Heart left ventricle (tissue), 16 donors: Measurements from ENCODE around the gene HTR4. TPM values are rescaled to one million over a fixed set of nuclear protein-coding genes. Genes with fewer than 3 reads are reported as not detected.
"Not testable (repeated sequence)": the region's sequence is repeated elsewhere in the genome, so short reads cannot be mapped to it uniquely, and the experiment has no call there.

Experiments used
- ATAC-seq, 4 donors: fragments of 200-7000 bp; cut with Tn5 transposase; one replicate each; pipeline ENCODE4 v1.9.1; 2020 to 2022; ENCODE audit warnings: moderate library complexity in 4 of 4, mild to moderate bottlenecking in 3 of 4, moderate number of reproducible peaks in 1 of 4
- DNase-seq, 5 donors: peaks; one replicate each; pipeline ENCODE4 v3.0.0-alpha.2; 2020
- H3K27ac ChIP-seq, 12 donors: fragments of 200-600 bp; sonication (generic) in 4 of 12; one replicate each; pipeline versions ENCODE4 v1.5.0 to v1.8.0; 2016 to 2022; ENCODE audit warnings: mild to moderate bottlenecking in 2 of 12
- H3K27me3 ChIP-seq, 9 donors: fragments of 200-600 bp; sonication (generic) in 2 of 9; one replicate each; pipeline versions ENCODE4 v1.5.1 to v1.8.0; 2016 to 2022; ENCODE audit warnings: mild to moderate bottlenecking in 3 of 9
- H3K36me3 ChIP-seq, 9 donors: fragments of 200-600 bp; sonication (generic) in 2 of 9; one replicate each; pipeline versions ENCODE4 v1.5.0 to v1.8.0; 2018 to 2022; ENCODE audit warnings: mild to moderate bottlenecking in 2 of 9
- H3K4me1 ChIP-seq, 12 donors: fragments of 200-600 bp; sonication (generic) in 4 of 12; one replicate each; pipeline versions ENCODE4 v1.5.0 to v1.8.0; 2016 to 2022; ENCODE audit warnings: mild to moderate bottlenecking in 3 of 12
- H3K4me3 ChIP-seq, 12 donors: fragments of 200-600 bp; sonication (generic) in 4 of 12; one replicate each; pipeline versions ENCODE4 v1.5.0 to v1.8.0; 2017 to 2022; ENCODE audit warnings: mild to moderate bottlenecking in 9 of 12, moderate library complexity in 4 of 12
- H3K9me3 ChIP-seq, 12 donors: fragments of 200-600 bp; sonication (generic) in 4 of 12; one replicate each; pipeline versions ENCODE4 v1.5.0 to v1.8.0; 2016 to 2022; ENCODE audit warnings: mild to moderate bottlenecking in 1 of 12
- POLR2A ChIP-seq, 2 donors: fragments of 450-650 bp; IDR thresholded peaks; one replicate each; pipeline ENCODE4 v1.6.1; 2017; ENCODE audit warnings: antibody characterized with exemption in 2 of 2, mild to moderate bottlenecking in 2 of 2, moderate library complexity in 2 of 2
- WGBS, 4 donors: extraction: QIAGEN DNeasy Blood & Tissue Kit in 2 of 4; methylation state at CpG; one replicate each; pipeline versions ENCODE4 v1.1.5 to v1.1.7; 2013 to 2018; 5-methylcytosine and 5-hydroxymethylcytosine counted together
- intact Hi-C, 10 donors: fragments of 100-400 bp; cut with DNase I; formaldehyde crosslinking; loops; one replicate each; pipeline versions ENCODE4 v1.11.1 to v1.14.2; 2022
- polyA plus RNA-seq, 2 donors: library from polyadenylated mRNA; stranded (reverse); fragments of 200-250 nt; gene quantifications; one replicate each; pipeline ENCODE4 v1.2.3, GENCODE V29; 2013
- total RNA-seq, 9 donors: library from RNA; depleted of rRNA in 2 of 9; stranded (reverse); fragments of >200 nt in 2 of 9; fragmentation: NEBNext Ultra II Directional in 3 of 9; extraction: Animal tissue kit (Norgen Biotek cat#: 25700) in 3 of 9; gene quantifications; one replicate each; pipeline versions ENCODE4 v1.1.0 to v1.2.4, GENCODE V29; 2016 to 2023
- TF ChIP-seq, protein P1 (sequence below), 12 donors: fragments of 200-600 bp; sonication (generic) in 4 of 12; IDR thresholded peaks; one replicate each; pipeline versions ENCODE4 v1.5.0 to v1.8.0; 2018 to 2022; ENCODE audit warnings: antibody characterized with exemption in 12 of 12, mild to moderate bottlenecking in 5 of 12
- donor health status: ischemic (EF 13 %, LVEDD 7.1; RV severe dilation, severe dysfunction).
- donor health status: healthy with polysubstance abuse.
- donor health status: DM: no; HTN: yes; CAD: no.
- donor health status: DM: no; HTN: no; CAD: no.
- donor health status: ischemic (EF 25% LVEDD 6.9; RV normal size, moderate dysfunction).
- donor health status: ischemic (EF 25% LVEDD 5.7; RV mildly dilated, moderate dysfunction).
- donor health status: healthy.
- donor health status: DM: yes; HTN: yes; CAD: no.
- donor health status: ischemic (EF 35%, LVEDD 5.7; RV mildly dilated, moderate dysfunction).
- donor health status: nonischemic (EF 11% LVEDD 7.7; RV severe dilation, severe dysfunction).
- donor health status: DM: yes; HTN: yes; CAD: no.
- donor health status: PGD.
- donor health status: ischemic (EF 29% LVEDD 5.4; RV normal size, mild dysfunction).
- donor health status: nonischemic (EF 23%, LVEDD 6.1; RV moderate dilation, normal function).

HTR4 gene
- total and polyA plus RNA-seq, 11 donors: 0.11 to 1.6 (median 0.27) TPM; not detected in 4

DNA sequence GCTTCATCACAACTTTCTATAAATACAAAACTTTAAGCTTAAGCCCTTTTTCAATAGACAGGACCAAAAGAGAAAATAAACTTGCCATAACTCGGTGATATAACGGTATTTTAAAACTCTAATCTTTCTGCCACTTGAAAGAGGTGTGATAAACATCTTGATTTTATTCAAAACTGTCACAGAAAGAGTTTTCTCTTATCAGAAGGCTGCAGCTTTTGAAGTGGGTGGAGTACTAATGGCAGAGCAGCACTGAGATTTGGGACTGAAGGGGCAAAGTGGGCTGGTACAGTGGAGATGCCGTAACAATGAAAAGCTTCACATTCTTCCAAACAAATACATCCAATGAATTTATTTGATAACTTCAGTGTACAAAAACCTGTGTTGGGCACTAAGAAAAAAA lies 178.0 kb downstream of the HTR4 start:
- H3K27me3 ChIP-seq: peaks cover 0 to 3% (median 0%) of the 10 kb centered on the region in 9 donors
- no peak overlapping the region for H3K4me3 ChIP-seq
- no peak for DNase-seq
- peaks cover 0 to 4% (median 0%) of the 10 kb centered on the region in 12 donors for H3K4me1 ChIP-seq
- TF ChIP-seq, protein P1, sequence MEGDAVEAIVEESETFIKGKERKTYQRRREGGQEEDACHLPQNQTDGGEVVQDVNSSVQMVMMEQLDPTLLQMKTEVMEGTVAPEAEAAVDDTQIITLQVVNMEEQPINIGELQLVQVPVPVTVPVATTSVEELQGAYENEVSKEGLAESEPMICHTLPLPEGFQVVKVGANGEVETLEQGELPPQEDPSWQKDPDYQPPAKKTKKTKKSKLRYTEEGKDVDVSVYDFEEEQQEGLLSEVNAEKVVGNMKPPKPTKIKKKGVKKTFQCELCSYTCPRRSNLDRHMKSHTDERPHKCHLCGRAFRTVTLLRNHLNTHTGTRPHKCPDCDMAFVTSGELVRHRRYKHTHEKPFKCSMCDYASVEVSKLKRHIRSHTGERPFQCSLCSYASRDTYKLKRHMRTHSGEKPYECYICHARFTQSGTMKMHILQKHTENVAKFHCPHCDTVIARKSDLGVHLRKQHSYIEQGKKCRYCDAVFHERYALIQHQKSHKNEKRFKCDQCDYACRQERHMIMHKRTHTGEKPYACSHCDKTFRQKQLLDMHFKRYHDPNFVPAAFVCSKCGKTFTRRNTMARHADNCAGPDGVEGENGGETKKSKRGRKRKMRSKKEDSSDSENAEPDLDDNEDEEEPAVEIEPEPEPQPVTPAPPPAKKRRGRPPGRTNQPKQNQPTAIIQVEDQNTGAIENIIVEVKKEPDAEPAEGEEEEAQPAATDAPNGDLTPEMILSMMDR (IDR thresholded peaks at IDR 0.05): no peak
- TF ChIP-seq POLR2A (IDR thresholded peaks at IDR 0.05): no peak
- no peak for ATAC-seq
- no peaks in the 10 kb centered on the region for H3K9me3 ChIP-seq
- 77 to 84% (median 82%) methylated on average over 3 of the region's 3 CpGs for WGBS, 4 donors
- no peaks in the 10 kb centered on the region for H3K36me3 ChIP-seq
- H3K27ac ChIP-seq: no peak overlapping the region
- intact Hi-C loops: no loop called here

DNA sequence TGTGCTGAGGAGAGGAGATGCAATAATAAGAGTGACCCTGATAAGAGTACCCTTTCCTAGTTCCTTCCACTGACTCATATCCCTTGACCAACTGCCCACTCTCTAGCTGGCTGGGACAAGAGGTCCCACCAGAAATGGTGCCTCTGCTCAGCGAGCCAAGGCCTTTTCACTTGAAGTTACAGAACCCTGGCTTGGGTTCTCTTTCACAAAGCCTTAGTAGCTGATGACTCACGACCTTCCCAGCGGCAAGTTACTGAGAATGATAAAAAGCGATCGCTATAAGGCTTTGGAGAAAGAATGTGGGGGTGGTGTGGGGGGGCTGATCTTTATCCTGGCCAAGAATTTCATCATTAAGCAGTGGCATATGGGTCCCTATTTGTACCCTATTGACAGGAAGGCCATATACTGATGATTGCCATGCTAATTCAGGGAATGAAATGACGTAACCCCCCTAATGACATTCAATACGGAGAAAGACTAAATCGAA lies 180.3 kb downstream of the HTR4 start:
- DNase-seq (peak; percentile 67 to 82 (median 68)), ATAC-seq (peak; percentile 81 to 94 (median 88))
- TF ChIP-seq POLR2A (IDR thresholded peaks at IDR 0.05): no peak
- TF ChIP-seq, protein P1 (IDR thresholded peaks at IDR 0.05): no peak
- no peaks in the 10 kb centered on the region for H3K9me3 ChIP-seq
- H3K4me1 ChIP-seq: peaks cover 0 to 11% (median 4%) of the 10 kb centered on the region in 12 donors
- WGBS, 4 donors: 69 to 78% (median 74%) methylated on average over 8 of the region's 8 CpGs
- H3K27ac ChIP-seq: peak overlapping the region in 9 of 12 donors; percentile 13 to 83 (median 62)
- intact Hi-C loops: no loop called here
- H3K36me3 ChIP-seq: no peaks in the 10 kb centered on the region
- H3K4me3 ChIP-seq: peak overlapping the region in 1 of 12 donors; percentile 16
- no peaks in the 10 kb centered on the region for H3K27me3 ChIP-seq

DNA sequence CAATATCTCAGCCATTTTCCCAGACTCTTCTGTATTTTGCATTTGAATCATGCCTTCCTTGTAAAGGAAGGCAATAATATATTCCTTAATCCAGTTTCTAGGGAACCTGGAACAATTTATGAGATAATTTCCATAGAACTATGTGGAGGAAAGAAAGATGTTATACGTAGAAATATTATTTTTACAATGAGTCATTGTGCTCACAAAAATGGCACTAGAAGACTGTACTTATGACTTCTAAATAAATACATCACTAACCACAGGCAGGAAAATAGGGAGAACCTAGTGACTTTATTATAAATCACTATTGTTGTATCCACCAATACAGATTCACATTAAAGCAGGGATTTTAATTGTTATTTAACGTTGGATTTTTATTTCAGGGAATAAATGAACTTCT lies 182.9 kb downstream of the HTR4 start:
- WGBS, 4 donors: 86 to 92% (median 89%) methylated on average over 2 of the region's 2 CpGs
- Histone ChIP-seq H3K9me3 (no peaks in the 10 kb centered on the region), H3K4me1 (peaks cover 0 to 15% (median 7%) of the 10 kb centered on the region in 12 donors), H3K27ac (peak overlapping the region in 1 of 12 donors; percentile 10), H3K27me3 (no peaks in the 10 kb centered on the region), H3K36me3 (no peaks in the 10 kb centered on the region), H3K4me3 (no peak overlapping the region)
- intact Hi-C loops: no loop called here
- DNase-seq (no peak), ATAC-seq (no peak)
- TF ChIP-seq, protein P1 (IDR thresholded peaks at IDR 0.05): no peak
- TF ChIP-seq POLR2A (IDR thresholded peaks at IDR 0.05): no peak

DNA sequence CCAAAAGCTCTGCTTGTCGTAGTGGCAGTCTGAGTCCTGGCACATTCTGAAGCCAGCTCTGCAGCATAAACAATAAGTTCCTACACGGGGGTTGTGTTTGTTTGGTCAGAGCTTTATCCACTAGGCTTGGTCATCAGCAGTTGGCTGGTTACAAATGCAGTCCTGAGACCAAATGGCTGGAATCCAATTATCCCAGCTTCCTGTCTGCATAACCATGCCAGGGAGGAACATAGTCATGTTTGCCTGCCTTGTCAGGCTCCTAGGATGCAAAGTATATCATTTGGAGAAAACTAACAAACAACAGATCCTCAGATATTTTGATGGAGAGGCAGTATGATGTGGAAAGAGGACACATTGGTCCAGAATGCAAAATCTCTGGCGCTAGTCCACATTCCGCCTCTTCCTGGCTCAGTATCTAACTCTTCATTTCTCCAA lies 184.8 kb downstream of the HTR4 start:
- intact Hi-C loops: no loop called here
- TF ChIP-seq, protein P1 (IDR thresholded peaks at IDR 0.05): no peak
- no peak for TF ChIP-seq POLR2A (IDR thresholded peaks at IDR 0.05)
- Histone ChIP-seq H3K9me3 (no peaks in the 10 kb centered on the region), H3K36me3 (no peaks in the 10 kb centered on the region), H3K27me3 (no peaks in the 10 kb centered on the region), H3K4me1 (peaks cover 0 to 21% (median 7%) of the 10 kb centered on the region in 12 donors), H3K4me3 (no peak overlapping the region), H3K27ac (peak overlapping the region in 11 of 12 donors; percentile 23 to 80 (median 60))
- 41 to 54% (median 44%) methylated on average over 4 of the region's 4 CpGs for WGBS, 4 donors
- ATAC-seq: peak; percentile 61 to 83 (median 66)
- DNase-seq: peak in 3 of 5 donors; percentile 34 to 46 (median 44)

DNA sequence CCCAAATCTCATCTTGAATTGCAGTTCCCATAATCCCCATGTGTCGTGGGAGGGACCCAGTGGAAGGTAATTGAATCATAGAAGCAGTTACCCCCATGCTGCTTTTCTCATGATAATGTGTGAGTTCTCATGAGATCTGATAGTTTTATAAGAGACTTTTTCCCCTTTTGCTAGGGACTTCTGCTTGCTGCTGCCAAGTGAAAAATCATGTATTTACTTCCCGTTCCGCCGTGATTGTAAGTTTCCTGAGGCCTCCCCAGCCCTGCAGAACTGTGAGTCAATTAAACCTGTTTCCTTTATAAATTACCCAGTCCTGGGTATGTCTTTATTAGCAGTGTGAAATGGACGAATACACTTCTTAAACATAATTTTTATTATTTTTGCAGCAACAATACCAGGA lies 185.6 kb downstream of the HTR4 start:
- peak overlapping the region in 10 of 12 donors; percentile 23 to 80 (median 60) for H3K27ac ChIP-seq
- WGBS, 4 donors: 74 to 83% (median 81%) methylated on average over 5 of the region's 5 CpGs

More for the DNA sequence above, 185.6 kb downstream of the HTR4 start:
- H3K27me3 ChIP-seq, ATAC-seq, H3K9me3 ChIP-seq, intact Hi-C loops, H3K36me3 ChIP-seq, H3K4me3 ChIP-seq, DNase-seq: not testable (repeated sequence)
- H3K4me1 ChIP-seq: peaks cover 0 to 21% (median 7%) of the 10 kb centered on the region in 12 donors
